Uterus (tissue), 2 donors: ENCODE measurements around the gene MMP21.

ENCODE experiments used
- CTCF ChIP-seq, 4 experiments: fragments of 200-600 bp in 2 of 4; fragments of 450-650 bp in 2 of 4; sonication (generic) in 2 of 4; IDR thresholded peaks; one replicate each; pipeline ENCODE4 v1.5.1; 2016 to 2019; ENCODE audit warnings: antibody characterized with exemption in 4 of 4, mild to moderate bottlenecking in 2 of 4, moderate library complexity in 1 of 4
- POLR2A ChIP-seq, 2 donors: fragments of 450-650 bp; IDR thresholded peaks; one replicate each; pipeline ENCODE4 v1.6.1; 2016; ENCODE audit warnings: antibody characterized with exemption in 2 of 2, mild to moderate bottlenecking in 1 of 2, moderate library complexity in 1 of 2

- TF ChIP-seq POLR2A (IDR thresholded peaks at IDR 0.05) (no peak), CTCF (IDR thresholded peaks at IDR 0.05) (no peak)
These were observed 18.7 kb downstream of the MMP21 start for GRCh38 chr10:125756853-125757487.
